ENCODE measurements around the gene MLXIP. TPM values are rescaled to one million over a fixed set of nuclear protein-coding genes. Genes with fewer than 3 reads are reported as not detected.
A peak's percentile ranks its signal among the peaks of the same experiment; 100 is the strongest.

MLXIP gene
- total RNA-seq, 1 experiment from 2014 or later: 16.7 TPM

DNA sequence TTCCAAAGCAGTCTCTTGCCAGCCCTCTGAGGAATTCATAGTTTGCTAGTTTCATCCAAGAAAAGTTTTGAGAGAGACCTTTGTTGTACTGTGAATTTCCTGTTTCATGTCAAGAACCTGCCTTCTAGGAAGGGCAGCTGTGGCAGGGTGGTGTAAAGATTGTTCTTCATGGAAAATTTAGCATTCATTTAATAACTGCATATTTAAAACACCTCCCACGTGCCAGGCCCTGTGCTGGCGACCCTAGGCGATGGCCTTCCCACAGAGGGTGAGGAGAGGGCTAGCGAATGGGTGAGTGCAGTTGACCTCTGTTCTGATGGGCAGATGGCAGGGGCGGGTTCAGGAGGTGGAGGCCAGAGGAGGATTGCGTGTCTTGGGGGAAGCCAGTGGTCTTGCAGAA is 43.2 kb downstream of the MLXIP start:
- H3K27ac ChIP-seq (ENCODE audit: low read length): no peak overlapping the region
- no peaks in the 10 kb centered on the region for H3K9me2 ChIP-seq (replicated peaks; ENCODE audit: low read length)
- no peak for ATAC-seq
- H3K9ac ChIP-seq (ENCODE audit: low read length): no peak overlapping the region
- peaks cover 73% of the 10 kb centered on the region for H3K79me2 ChIP-seq (ENCODE audit: low read length)
- ChIA-PET CTCF (interaction anchor here (1.2 to 1.5 kb wide), 2 partner anchors 11 to 44 kb away, joined by 5 to 9 read pairs; partner anchors contain the start of gene MLXIP), POLR2A (ENCODE audit: unreplicated experiment) (no interaction called here)
- H2AFZ ChIP-seq (ENCODE audit: low read length): no peak overlapping the region
- H3F3A ChIP-seq (ENCODE audit: low read length, unreplicated experiment): no peaks in the 10 kb centered on the region
- H3K4me2 ChIP-seq (ENCODE audit: low read length): no peak overlapping the region
- no peaks in the 10 kb centered on the region for H3K36me3 ChIP-seq (ENCODE audit: low read depth, low read length)
- intact Hi-C loops (cut with micrococcal nuclease): loop anchor here (2.0 kb wide), 2 partner anchors 41 to 59 kb away; no protein-coding TSS in a partner anchor
- H3K27me3 ChIP-seq (ENCODE audit: low read length): no peaks in the 10 kb centered on the region
- peaks cover 9% of the 10 kb centered on the region; the same call in 1 of the 2 replicates for H3K4me1 ChIP-seq (ENCODE audit: insufficient read depth, low read length)
- DNase-seq: no peak
- H3K4me3 ChIP-seq (ENCODE audit: low read length): no peak overlapping the region
- H3K9me3 ChIP-seq (ENCODE audit: low read length): no peaks in the 10 kb centered on the region
- TF ChIP-seq CTCF (conservative IDR thresholded peaks at IDR 0.05; ENCODE audit: low read depth, low read length) (no peak), EZH2phosphoT487 (IDR thresholded peaks at IDR 0.05; ENCODE audit: borderline replicate concordance, low read length) (no peak), EZH2 (IDR thresholded peaks at IDR 0.05; ENCODE audit: low read length, unreplicated experiment) (no peak)
- peaks cover 4% of the 10 kb centered on the region; the same call in 1 of the 2 replicates for H4K20me1 ChIP-seq (ENCODE audit: low read length)
- BruUV-seq (replicated peaks): no TSS peak

GRCh38 chr12:122123051-122123760 is 44.6 kb downstream of the MLXIP start:
- DNase-seq: peak; percentile 87
- H3K9ac ChIP-seq (ENCODE audit: low read length): no peak overlapping the region
- no peaks in the 10 kb centered on the region for H3K27me3 ChIP-seq (ENCODE audit: low read length)
- intact Hi-C loops (cut with micrococcal nuclease): loop anchor here (1.0 to 2.0 kb wide), 3 partner anchors 42 to 69 kb away; no protein-coding TSS in a partner anchor
- ChIA-PET CTCF (interaction anchor here (1.0 to 1.5 kb wide), 3 partner anchors 12 to 68 kb away, joined by 5 to 9 read pairs (median 5); partner anchors contain the start of gene MLXIP), POLR2A (ENCODE audit: unreplicated experiment) (no interaction called here)
- H3K79me2 ChIP-seq (ENCODE audit: low read length): peaks cover 61% of the 10 kb centered on the region
- peaks cover 4% of the 10 kb centered on the region; the same call in 1 of the 2 replicates for H4K20me1 ChIP-seq (ENCODE audit: low read length)
- H3K4me2 ChIP-seq (ENCODE audit: low read length): peak overlapping the region; percentile 79
- H3K9me2 ChIP-seq (replicated peaks; ENCODE audit: low read length): no peaks in the 10 kb centered on the region
- H3K4me1 ChIP-seq (ENCODE audit: insufficient read depth, low read length): peaks cover 9% of the 10 kb centered on the region; the same call in 1 of the 2 replicates
- no TSS peak for BruUV-seq (replicated peaks)
- H3K27ac ChIP-seq (ENCODE audit: low read length): no peak overlapping the region; the same call in 1 of the 2 replicates
- no peaks in the 10 kb centered on the region for H3K9me3 ChIP-seq (ENCODE audit: low read length)
- H3F3A ChIP-seq (ENCODE audit: low read length, unreplicated experiment): no peaks in the 10 kb centered on the region
- TF ChIP-seq CTCF (conservative IDR thresholded peaks at IDR 0.05; ENCODE audit: low read depth, low read length) (peak; percentile 97), EZH2phosphoT487 (IDR thresholded peaks at IDR 0.05; ENCODE audit: borderline replicate concordance, low read length) (no peak)
- peak overlapping the region; percentile 72 for H2AFZ ChIP-seq (ENCODE audit: low read length)
- H3K36me3 ChIP-seq (ENCODE audit: low read depth, low read length): 0 out of 2 replicates have a peak, but pooled peaks cover under 1% of the 10 kb centered on the region
- ATAC-seq: peak; percentile 71
- H3K4me3 ChIP-seq (ENCODE audit: low read length): peak overlapping the region; percentile 57

Data from PC-3 (cell line).